NCI-H2171 treated with DMSO at 0.1 percent for 48 hours (cell line): ENCODE results near the gene PLSCR1.
"Not testable (repeated sequence)": the region's sequence is repeated elsewhere in the genome, so short reads cannot be mapped to it uniquely, and the experiment has no call there.

Experiments
- DNase-seq: peaks from one replicate; lab custom pipeline; 2025; lab: John Stamatoyannopoulos, UW

Gene PLSCR1

DNA sequence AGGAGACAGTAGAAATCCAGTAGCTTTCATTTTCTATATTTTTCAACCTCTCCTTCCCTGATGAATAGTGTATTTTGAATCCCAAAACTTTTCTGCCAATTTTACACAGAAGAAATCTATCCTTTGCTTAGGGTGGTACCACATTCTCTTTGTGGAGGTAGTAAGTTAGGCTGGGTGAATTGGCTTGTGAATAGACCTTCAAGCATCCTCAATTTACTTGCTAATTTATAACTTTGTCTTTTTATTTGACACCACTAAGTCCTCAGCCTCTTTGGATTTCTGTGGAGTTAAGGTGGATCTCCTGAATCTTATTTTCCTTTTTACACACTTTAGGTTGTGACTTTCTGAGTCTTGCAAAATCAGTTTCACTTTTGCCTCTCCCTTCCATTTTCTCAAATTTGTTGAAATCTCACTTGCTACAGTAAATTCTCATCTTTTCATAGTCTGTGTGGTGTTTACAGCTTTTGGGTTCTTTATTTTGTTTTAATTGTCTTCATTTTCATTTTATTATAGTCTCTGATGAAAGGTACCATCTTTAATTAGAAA is 5.7 kb upstream of the PLSCR1 start:
- DNase-seq: no peak

DNA sequence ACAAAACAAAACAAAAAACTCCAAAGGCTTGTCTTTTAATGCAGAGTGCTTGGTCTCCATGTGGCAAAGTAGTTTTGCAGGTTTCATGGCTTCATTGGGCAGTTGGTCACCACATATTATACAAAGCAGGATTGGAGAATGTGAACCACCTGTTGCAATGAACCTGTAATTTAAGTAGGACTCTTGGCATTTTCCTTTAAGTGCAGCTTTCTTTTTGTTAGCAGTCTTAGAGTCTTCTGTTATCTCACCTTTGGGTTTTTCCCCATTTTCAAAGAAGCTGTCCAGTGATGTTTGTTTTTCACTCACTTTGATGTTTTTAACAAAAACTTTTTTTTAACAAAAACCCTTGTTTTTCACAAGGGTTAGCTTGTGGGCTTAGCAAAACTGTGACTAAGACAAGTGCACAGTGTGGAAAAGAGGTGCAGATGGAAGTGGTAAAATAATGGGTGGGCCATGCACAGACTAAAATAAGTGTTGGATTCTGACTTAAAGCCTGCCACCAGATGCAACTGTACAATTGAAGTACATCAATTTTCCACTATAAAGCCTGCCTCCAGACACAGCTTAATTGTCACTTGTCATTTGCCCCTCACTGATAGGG is 2.9 kb upstream of the PLSCR1 start:
- no peak for DNase-seq

DNA sequence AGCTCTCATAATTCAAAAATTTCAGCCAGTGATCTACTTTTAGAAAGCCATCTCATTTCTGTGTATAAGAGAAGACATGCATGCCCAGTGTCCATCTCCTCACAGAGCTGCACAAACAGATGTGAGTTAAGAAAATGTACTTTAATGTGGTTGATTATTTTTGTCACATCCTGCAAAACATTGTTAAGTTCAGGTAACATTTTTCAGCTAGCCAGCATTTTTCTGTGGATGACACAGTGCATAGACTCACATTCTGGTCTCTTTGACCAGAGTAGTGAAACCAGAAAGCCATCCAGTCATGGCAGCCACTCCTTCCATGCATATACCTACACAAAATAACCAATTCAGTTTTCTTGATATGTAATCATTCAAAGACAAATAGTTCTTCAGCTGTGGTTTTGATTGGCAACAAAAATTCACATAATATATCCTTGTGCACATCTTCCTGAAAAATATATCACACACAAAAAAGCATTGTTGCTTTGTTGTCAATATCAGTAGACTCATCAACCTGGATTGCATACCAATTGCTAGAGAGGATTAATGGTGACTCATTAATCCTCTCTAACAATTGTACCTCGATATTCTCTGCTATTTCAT is 2.1 kb upstream of the PLSCR1 start:
- no peak for DNase-seq

DNA sequence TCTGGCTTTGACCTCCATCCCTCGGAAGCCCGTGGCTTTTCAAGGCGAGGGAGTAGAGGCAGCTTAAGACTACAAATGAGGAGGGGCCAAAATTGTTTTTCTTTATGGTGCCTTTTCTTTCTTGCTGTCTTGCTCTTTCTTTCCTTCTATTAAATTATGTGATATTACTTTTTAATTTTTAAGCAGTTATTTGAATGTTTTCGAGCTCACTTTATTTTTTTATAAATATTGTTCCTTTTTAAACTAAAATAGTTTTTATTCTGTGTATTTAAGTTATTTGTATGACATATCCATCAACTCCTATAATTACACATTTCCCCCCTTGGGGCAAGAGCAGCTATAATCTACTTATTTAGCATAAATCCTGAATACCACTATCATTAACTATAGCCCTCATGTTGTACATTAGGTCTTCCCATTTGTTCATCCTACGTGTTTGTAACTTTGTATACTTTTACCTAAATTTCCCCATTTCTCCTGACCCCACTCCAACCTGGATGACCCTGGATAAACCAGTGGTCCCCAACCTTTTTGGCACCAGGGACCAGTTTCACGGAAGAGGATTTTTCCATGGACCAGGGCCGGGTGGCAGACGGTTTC is 622 bp upstream of the PLSCR1 start:
- no peak for DNase-seq

DNA sequence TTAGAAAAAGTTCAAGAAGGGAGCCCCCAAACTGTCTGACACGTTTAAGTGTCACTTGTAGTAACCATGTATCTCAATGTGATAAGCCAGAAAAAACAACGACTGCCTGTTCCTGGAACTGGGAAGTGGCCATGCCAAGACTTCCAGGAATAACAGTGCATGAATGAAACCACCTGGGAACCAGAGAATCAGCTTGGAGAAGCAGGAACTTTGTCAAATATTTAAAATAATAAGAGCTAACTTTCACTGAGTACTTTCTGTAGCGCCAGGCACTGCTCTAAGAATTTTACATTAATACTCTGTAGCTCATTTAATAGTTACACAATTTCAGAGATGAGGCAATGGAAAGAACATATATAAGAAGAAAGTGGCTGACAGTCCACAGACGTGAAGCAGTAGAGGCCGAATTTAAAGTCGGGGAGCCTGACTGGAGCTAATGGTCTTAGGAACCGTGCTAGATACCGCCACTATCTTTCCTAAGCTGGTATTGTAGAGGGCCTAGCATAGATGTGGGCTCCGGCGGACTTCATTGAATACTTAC is 876 bp downstream of the PLSCR1 start:
- DNase-seq: no peak

DNA sequence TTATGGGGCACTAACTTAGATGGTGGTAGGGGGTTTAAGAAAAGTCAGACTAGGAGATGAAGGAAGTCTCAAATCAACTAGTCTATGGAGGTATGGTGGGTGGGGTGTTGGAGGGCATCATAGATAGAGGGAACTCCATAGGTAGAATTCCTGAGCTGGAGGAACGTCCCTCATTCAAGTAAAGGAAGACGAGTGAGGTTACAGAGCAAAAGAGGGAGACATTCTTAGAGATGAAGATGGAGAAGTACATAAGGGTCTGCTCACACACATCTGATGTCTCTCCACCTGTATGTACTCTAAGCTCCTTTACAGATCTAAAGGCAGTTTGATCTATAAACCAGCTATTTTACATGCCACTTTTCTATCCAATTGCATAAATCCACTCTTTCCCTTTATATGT is 1.4 kb downstream of the PLSCR1 start:
- no peak for DNase-seq

DNA sequence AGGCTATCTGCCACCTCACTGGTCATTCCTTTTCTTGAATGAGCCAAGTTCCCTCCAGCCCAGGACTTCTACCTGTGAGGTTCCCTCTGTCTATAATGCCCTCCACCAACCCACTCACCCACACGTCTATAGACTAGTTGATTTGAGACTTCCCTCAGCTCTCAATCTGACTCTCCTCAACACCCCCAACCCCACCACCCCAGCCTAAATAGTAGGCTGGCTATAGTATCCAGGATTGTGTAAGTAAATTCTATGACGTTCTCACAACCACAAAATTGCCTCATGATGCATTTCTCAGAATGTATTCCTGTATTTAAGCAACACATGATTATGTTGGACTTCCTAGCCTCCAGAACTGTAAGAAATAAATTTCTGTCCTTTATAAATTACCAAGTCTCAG is 2.2 kb downstream of the PLSCR1 start:
- no peak for DNase-seq

DNA sequence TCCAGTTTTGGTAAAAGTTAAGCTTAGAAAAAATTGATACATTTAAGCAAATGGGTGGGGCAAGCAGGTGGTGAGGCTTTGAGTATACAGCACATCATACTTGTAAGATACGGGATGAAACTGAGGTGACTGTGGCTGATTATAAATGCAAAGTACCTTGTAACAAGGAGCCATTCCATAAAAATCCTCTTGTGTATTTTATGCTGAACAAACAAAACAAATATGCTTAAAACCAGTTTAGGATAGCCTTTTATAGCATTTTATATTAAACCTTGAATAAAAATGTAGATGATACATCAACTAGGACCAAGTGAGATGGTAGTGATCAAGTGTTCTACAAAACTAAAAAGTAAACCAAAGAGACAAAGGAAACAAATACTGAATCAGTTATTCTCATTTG is 3.4 kb downstream of the PLSCR1 start:
- no peak for DNase-seq

DNA sequence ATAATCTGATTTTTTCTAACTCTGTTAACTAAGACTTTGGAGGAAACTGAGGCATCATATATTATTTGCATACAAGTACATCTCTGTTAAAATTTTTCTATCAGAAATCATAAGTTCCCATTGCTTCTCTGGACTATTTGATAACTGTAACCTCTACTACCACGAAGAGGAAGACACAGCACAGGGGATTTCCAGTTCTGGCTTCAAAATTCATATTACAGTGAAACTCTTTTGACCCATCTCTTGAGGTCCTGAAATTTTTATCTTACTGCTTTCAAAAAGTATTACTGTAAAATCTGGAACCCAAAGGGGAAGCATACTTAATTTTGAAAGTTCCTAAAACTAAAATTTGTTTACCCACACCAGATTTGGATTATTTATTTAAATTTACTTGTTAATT is 4.2 kb downstream of the PLSCR1 start:
- no peak for DNase-seq

DNA sequence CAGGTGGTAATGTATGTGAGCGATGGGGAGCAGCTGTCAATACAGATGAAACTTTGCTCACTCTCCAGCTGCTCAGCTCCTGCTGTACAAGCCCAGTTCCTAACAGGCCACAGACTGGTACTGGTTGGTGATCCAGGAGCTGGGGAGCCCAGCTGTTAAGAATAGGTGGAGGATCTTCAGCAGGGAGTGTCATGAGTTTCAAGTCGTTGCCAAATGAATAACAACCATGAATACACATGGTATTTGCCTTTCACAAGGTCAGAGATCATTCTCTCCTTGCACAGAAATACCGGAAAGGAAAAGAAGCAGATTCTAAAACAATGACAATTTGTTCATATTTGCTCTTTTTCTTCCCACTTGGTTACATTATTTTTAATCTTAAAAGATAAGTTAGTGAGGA is 5.1 kb downstream of the PLSCR1 start:
- DNase-seq: no peak

DNA sequence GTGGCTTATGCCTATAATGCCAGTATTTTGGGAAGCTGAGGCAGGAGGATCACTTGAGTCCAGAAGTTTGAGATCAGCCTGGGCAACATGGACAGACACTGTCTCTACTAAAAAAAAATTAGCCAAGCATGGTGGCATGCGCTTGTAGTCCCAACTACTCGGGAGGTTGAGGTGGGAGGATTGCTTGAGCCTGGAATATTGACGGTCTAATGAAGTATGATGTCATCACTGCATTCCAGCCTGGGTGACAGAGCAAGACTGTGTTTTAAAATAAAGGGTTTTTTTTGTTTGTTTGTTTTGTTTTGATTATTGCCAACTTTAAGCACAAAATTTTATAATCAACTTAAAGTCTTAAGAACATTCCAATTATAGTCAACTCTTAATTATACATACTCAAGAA is 6.8 kb downstream of the PLSCR1 start:
- DNase-seq: no peak

DNA sequence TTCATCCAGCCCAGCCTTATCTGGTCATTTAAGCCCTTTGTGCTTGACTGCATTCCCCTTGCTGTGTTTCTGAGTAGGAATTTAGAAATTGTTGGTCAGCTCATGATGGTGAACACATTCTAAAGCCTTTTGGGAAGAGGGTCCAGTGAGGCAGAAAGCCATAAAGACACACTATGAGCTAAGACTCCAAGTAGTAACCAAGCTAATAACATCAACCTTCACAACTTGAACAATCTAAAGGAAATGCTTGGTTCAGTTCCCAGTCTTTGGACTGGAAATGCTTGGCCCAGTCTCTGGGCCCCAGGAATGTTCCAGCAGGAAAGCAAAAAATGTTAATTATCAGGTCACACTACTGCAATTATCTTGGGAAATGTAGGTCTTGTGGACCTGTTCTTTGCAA is 7.7 kb downstream of the PLSCR1 start:
- DNase-seq: no peak

DNA sequence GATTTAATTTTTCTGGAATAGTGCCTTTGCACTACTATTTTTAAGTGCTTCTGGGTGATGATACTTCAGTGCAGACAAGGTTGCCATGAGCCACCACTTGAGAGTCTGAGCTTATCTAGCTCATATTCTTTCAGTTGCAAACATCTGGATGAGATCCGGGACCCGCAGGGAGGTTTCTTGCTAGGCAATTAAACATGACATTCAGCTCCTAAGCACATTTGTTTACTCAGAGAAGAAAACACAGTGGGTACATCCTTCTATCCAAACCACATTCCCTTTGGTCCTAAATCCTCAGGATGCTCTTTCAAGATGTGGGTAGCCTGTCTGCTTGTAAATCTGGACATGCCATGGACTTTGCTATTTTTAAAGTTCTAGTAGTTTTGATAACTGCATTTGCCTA is 12.0 kb downstream of the PLSCR1 start:
- DNase-seq: no peak

DNA sequence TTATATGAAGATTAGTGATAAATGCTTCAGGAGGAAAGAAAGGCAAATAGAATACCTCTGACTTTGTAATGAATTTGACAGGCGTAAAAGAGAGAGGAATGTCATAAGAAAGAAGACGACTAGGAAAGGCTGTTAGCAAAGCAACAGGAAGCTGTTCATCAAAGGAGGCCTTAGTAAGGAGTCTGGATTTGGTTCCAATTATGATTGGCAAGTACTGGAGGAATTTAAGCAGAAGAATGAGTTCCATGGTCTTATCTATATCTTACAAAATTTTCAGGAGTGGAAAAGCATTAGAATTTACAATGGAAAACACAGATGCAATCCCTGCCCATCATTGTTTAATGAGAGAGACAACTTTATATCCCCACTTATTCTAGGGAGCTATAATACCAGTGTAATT is 13.8 kb downstream of the PLSCR1 start:
- no peak for DNase-seq

DNA sequence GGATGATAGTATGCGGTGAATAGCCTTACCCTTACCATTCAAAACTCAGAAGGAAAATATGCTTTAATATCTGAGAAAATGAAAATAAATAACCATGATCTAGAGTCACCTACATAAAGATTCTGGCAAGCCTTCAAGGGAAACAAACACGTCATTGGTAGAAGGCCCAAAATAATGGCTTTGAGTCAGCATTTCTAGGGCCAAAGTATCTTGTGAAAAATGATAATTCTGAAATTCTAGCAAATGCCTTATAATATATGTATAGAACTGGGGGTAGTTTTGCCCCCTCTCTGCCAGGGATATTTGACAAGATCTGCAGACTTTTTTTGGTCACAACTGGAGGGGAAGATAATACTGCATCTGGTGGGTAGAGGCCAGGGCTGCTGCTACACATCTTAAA is 15.4 kb downstream of the PLSCR1 start:
- DNase-seq: no peak

DNA sequence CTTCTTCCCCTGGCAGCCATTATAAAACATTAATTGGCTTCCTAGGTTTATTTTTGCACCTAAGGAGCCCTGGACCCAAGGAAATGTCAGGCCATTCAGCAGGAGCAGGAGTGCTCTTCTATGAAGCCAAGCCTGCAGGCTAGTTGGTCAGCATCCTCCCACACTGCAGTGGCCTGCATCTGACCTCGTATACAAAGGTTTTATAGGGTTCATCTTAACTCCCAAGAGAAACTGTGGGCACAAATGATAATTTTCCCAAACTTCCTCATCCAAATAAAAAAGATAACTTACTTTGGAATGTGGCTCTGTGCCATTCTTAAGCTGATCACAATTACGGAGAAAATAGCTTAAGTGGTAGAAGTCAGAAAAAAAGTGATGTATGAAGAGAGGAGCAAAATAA is 19.4 kb downstream of the PLSCR1 start:
- no peak for DNase-seq

DNA sequence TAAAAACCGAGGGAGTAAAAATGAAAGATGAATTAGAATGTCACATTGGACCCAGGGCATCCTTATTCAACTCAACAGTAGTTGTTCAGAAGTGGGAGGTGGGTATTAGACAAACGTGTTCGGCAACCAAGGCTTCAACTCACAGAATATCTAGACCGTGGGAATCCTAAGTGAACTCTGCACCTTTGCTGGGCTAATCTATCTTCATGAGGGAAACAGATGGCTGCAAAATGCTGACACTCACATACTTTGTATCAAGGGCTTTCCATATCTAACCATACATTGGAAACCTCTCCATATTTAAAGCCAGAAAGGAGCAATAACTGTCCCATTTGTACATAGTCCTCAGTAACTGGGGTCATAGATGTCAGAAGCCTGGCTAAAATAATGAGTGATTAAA is 20.9 kb downstream of the PLSCR1 start:
- no peak for DNase-seq

DNA sequence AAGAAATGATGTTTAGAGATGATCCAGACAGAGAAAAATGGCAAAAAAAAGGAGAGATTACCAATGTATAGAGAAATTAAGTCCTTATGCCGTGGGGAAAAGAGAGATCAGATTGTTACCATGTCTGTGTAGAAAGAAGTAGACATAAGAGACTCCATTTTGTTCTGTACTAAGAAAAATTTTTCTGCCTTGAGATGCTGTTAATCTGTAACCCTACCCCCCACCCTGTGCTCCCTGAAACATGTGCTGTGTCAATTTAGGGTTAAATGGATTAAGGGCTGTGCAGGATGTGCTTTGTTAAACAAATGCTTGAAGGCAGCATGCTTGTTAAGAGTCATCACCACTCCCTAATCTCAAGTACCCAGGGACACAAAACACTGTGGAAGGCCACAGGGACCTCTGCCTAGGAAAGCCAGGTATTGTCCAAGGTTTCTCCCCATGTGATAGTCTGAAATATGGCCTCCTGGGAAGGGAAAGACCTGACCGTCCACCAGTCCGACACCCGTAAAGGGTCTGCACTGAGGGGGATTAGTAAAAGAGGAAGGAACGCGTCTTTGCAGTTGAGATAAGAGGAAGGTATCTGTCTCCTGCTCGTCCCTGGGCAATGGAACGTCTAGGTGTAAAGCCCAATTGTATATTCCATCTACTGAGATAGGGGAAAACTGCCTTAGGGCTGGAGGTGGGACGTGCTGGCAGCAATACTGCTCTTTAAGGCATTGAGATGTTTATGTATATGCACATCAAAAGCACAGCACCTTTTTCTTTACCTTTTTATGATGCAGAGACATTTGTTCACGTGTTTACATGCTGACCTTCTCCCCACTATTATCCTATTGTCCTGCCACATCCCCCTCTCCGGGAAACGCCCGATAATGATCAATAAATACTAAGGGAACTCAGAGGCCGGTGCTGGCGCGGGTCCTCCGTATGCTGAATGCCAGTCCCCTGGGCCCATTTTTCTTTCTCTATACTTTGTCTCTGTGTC is 21.9 kb downstream of the PLSCR1 start:
- not testable (repeated sequence) for DNase-seq

DNA sequence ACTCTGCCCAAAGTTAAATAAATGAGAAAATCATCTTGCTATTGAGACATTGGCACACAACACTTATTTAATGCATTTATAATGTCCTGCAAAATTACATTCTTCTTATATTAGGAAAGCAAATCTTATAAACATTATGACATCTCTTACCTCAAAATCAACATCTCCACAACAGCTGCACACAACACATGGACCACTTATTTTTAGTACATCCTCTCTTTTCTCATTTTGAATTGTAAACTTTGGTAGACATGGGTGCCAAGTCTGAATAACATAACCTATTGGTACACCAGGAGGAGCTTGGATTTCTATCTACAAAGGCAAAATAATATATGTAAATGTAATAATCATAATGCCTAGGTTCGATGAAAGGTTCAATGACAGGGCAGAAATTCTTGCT is 23.0 kb downstream of the PLSCR1 start:
- no peak for DNase-seq

DNA sequence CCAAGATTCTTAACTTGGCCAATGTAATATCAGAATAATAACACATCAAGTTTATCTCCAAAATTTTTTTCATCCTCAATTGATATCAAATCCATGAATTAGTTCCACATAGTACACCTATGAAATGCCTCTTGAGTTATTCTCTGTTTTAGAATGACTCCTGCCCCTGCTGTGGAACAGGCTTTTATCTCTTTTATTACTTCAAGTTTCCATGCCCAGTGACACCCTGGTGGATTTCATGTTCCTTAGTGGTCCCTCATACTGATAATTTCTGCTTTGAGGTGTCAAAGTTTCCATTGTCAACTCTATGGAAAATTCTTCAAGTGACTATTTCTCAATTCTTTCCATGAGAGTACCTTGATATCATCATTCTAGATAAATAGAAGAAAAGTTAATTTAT is 24.6 kb downstream of the PLSCR1 start:
- no peak for DNase-seq

DNA sequence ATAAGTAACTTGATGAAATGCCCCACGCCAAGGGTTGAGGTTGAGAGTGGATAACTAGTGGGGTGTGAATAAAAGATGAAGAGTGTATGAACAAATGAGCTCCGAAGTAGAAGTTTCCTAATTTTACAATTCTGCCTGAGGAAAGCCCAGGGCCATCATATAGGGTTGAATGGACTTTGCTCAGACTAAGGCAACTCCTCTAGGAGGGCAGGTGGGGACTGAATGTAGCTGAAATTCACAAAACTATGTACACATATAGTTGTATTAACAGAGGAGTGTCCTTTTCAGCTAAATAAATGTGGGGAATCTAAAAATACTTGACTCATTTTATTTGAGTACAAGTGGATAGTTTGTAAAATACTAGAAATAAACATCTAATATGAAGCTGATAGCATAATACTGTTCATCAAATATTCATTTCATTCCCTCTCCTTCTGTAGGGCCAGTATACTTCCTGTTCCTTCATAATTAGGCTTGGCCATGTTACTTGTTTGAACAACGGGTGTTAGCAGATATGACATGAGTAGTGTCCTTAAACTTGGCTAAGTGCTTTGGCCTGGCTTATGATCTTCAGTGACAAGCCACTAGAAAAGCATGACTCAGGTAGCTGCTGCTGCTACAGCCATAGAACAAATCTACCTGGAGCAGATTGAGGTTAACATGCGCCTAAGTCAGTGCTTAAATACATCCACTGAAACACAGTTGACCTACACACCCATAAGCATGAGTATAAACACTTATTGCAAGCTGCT is 26.5 kb downstream of the PLSCR1 start:
- no peak for DNase-seq
